HCT116 (cell line): ENCODE results near the gene STK39. TPM values are rescaled to one million over a fixed set of nuclear protein-coding genes. Genes with fewer than 3 reads are reported as not detected.

ENCODE experiments used
- ATAC-seq: fragments of 200-7000 bp; cut with Tn5 transposase; 2 replicates; pipeline ENCODE4 v1.9.1; 2020; ENCODE audit warnings: mild to moderate bottlenecking, moderate library complexity
- BruUV-seq: library from RNA; stranded (reverse); fragments of 400-500 nt; replicated peaks from 2 replicates; lab custom pipeline; 2021; lab: Mats Ljungman, UMichigan
- CTCF ChIA-PET: fragments of 300-600 bp; sonication (Branson Sonifier 250); formaldehyde crosslinking; loops from one replicate; lab custom pipeline; 2021; ENCODE audit warnings: antibody characterized with exemption; lab: Charles Lee
- POLR2A ChIA-PET: fragments of 300-600, 350-600 bp; sonication (Branson Sonifier 250); formaldehyde crosslinking; loops from one replicate; lab custom pipeline; 2021; ENCODE audit warnings: antibody characterized with exemption; lab: Charles Lee
- RAD21 ChIA-PET, 2 experiments: fragments of 300-600 bp; sonication (Branson Sonifier 250); formaldehyde crosslinking; loops; one replicate each; lab custom pipeline; 2023; ENCODE audit warnings: low total read pairs in 2 of 2; ENCODE audit not compliant: uncharacterized antibody in 2 of 2, unreplicated experiment in 2 of 2, low non-redundant PET in 1 of 2; lab: Charles Lee
- DNase-seq: peaks from one replicate; pipeline ENCODE4 v3.0.0-alpha.2; 2010; ENCODE audit warnings: low read depth, low spot score
- H2AFZ ChIP-seq: fragments of 200-600 bp; shearing (Covaris generic), sonication (generic); 2 replicates; pipeline ENCODE4 v1.6.1; 2017; ENCODE audit warnings: low read depth, mixed run types, mixed read lengths, antibody characterized with exemption, low read length; ENCODE audit not compliant: poor library complexity, severe bottlenecking
- H3K27ac ChIP-seq: 2 replicates; pipeline ENCODE4 v1.5.1; 2012; ENCODE audit warnings: low read depth, low read length
- H3K27me3 ChIP-seq: fragments of 200-600 bp; sonication (generic); 2 replicates; pipeline ENCODE4 v1.6.1; 2016; ENCODE audit warnings: mixed run types, low read length, mixed read lengths; ENCODE audit not compliant: insufficient read depth
- H3K36me3 ChIP-seq, 2 experiments: fragments of 200-500 bp in 1 of 2; fragments of 200-600 bp in 1 of 2; sonication (Bioruptor generic) in 1 of 2; sonication (generic) in 1 of 2; 2 replicates each; pipeline versions ENCODE4 v1.5.1 to v1.6.1; 2014 to 2016; ENCODE audit warnings: low read length in 2 of 2, inconsistent platforms in 1 of 2, mixed read lengths in 1 of 2, mixed run types in 1 of 2; ENCODE audit not compliant: insufficient read depth in 2 of 2, control insufficient read depth in 1 of 2
- H3K4me1 ChIP-seq, 2 experiments: fragments of 200-600 bp in 1 of 2; sonication (generic) in 1 of 2; 2 replicates each; pipeline versions ENCODE4 v1.5.1 to v1.6.1; 2012 to 2017; ENCODE audit warnings: low read length in 2 of 2, inconsistent platforms in 1 of 2, mild to moderate bottlenecking in 1 of 2, mixed read lengths in 1 of 2, mixed run types in 1 of 2, moderate library complexity in 1 of 2; ENCODE audit not compliant: insufficient read depth in 2 of 2, control insufficient read depth in 1 of 2
- H3K4me2 ChIP-seq: fragments of 200-600 bp; sonication (generic); 2 replicates; pipeline ENCODE4 v1.6.1; 2017; ENCODE audit warnings: mixed run types, low read length, mixed read lengths
- H3K4me3 ChIP-seq, 2 experiments: fragments of 200-600 bp in 1 of 2; sonication (generic) in 1 of 2; replicated peaks in 1 of 2; 2 replicates each; pipeline ENCODE4 v1.5.1; 2011 to 2016; ENCODE audit warnings: low read length in 2 of 2, control low read depth in 1 of 2, low read depth in 1 of 2, mild to moderate bottlenecking in 1 of 2, mixed read lengths in 1 of 2, mixed run types in 1 of 2
- H3K79me2 ChIP-seq: fragments of 200-600 bp; sonication (generic); 2 replicates; pipeline ENCODE4 v1.6.1; 2017; ENCODE audit warnings: mild to moderate bottlenecking, mixed run types, low read length, moderate library complexity, mixed read lengths; ENCODE audit not compliant: insufficient read depth
- H3K9ac ChIP-seq: fragments of 200-600 bp; sonication (generic); 2 replicates; pipeline ENCODE4 v1.6.1; 2016; ENCODE audit warnings: low read length, mixed read lengths
- H3K9me2 ChIP-seq: fragments of 200-600 bp; sonication (generic), shearing (Covaris generic); 2 replicates; pipeline ENCODE4 v1.6.1; 2017; ENCODE audit warnings: mixed run types, mild to moderate bottlenecking, moderate library complexity; ENCODE audit not compliant: insufficient read depth
- H3K9me3 ChIP-seq, 2 experiments: fragments of 200-500 bp in 1 of 2; fragments of 200-600 bp in 1 of 2; sonication (Bioruptor generic) in 1 of 2; sonication (generic) in 1 of 2; 2 replicates each; pipeline ENCODE4 v1.6.1; 2014 to 2017; ENCODE audit warnings: low read length in 2 of 2, mixed read lengths in 2 of 2, inconsistent platforms in 1 of 2, low read depth in 1 of 2, mild to moderate bottlenecking in 1 of 2, mixed run types in 1 of 2, moderate library complexity in 1 of 2; ENCODE audit not compliant: control insufficient read depth in 1 of 2, insufficient read depth in 1 of 2
- H4K20me1 ChIP-seq: fragments of 200-600 bp; sonication (generic), shearing (Covaris generic); 2 replicates; pipeline ENCODE4 v1.6.1; 2017; ENCODE audit warnings: mixed run types, mild to moderate bottlenecking, moderate library complexity; ENCODE audit not compliant: insufficient read depth
- CEBPB ChIP-seq: IDR thresholded peaks from 2 replicates; pipeline ENCODE4 v1.6.1; 2012; ENCODE audit warnings: low read depth
- EGR1 ChIP-seq: IDR thresholded peaks from 2 replicates; pipeline ENCODE4 v1.6.1; 2012; ENCODE audit warnings: low read depth
- ELF1 ChIP-seq: IDR thresholded peaks from 2 replicates; pipeline ENCODE4 v1.6.1; 2012; ENCODE audit warnings: low read depth, borderline replicate concordance
- EZH2 ChIP-seq: fragments of 200-600 bp; sonication (generic); IDR thresholded peaks from 2 replicates; pipeline ENCODE4 v1.6.1; 2017; ENCODE audit warnings: antibody characterized with exemption, mixed run types
- EZH2phosphoT487 ChIP-seq: fragments of 200-600 bp; IDR thresholded peaks from 2 replicates; pipeline ENCODE4 v1.6.1; 2018; ENCODE audit warnings: antibody characterized with exemption, borderline replicate concordance
- FOSL1 ChIP-seq: IDR thresholded peaks from 2 replicates; pipeline ENCODE4 v1.6.1; 2012; ENCODE audit warnings: low read depth
- JUND ChIP-seq: IDR thresholded peaks from 2 replicates; pipeline ENCODE4 v1.6.1; 2012
- POLR2A ChIP-seq: IDR thresholded peaks from 2 replicates; pipeline ENCODE4 v1.7.0; 2011; ENCODE audit warnings: borderline replicate concordance; ENCODE audit not compliant: insufficient read depth, insufficient read length; ENCODE audit errors: extremely low read depth
- RAD21 ChIP-seq: IDR thresholded peaks from 2 replicates; pipeline ENCODE4 v1.6.1; 2012; ENCODE audit warnings: low read depth, mild to moderate bottlenecking
- SIN3A ChIP-seq: IDR thresholded peaks from 2 replicates; pipeline ENCODE4 v1.6.1; 2012; ENCODE audit warnings: low read depth
- SP1 ChIP-seq: IDR thresholded peaks from 2 replicates; pipeline ENCODE4 v1.6.1; 2012; ENCODE audit warnings: low read depth
- TCF7L2 ChIP-seq: IDR thresholded peaks from 2 replicates; pipeline ENCODE4 v1.7.0; 2011; ENCODE audit warnings: borderline replicate concordance, inconsistent platforms; ENCODE audit not compliant: insufficient read depth, insufficient read length; ENCODE audit errors: extremely low read depth
- YY1 ChIP-seq: IDR thresholded peaks from 2 replicates; pipeline ENCODE4 v1.6.1; 2011; ENCODE audit warnings: low read length, low read depth, moderate library complexity, mild to moderate bottlenecking; ENCODE audit not compliant: insufficient replicate concordance; ENCODE audit errors: extremely low read depth
- ZFX ChIP-seq: fragments of 450-650 bp; IDR thresholded peaks from 2 replicates; pipeline ENCODE4 v1.6.1; 2017
- ZNF274 ChIP-seq: fragments of 200-500 bp; sonication (Bioruptor generic); IDR thresholded peaks from 2 replicates; pipeline ENCODE4 v1.6.1; 2014; ENCODE audit warnings: mild to moderate bottlenecking, low read depth, low read length, inconsistent platforms
- intact Hi-C: fragments of 100-400 bp; cut with micrococcal nuclease; formaldehyde crosslinking; loops from 2 replicates; pipeline ENCODE4 v1.10.0; 2022
- total RNA-seq: library from RNA; stranded (reverse); gene quantifications from one replicate; pipeline ENCODE4 v1.2.1, GENCODE V29; 2021; ENCODE audit not compliant: unreplicated experiment
- TF ChIP-seq, protein P1 (sequence below): IDR thresholded peaks from 2 replicates; pipeline ENCODE4 v1.6.1; 2012
- TF ChIP-seq, protein P2 (sequence below): IDR thresholded peaks from 2 replicates; pipeline ENCODE4 v1.6.1; 2012
- TF ChIP-seq, protein P3 (sequence below), 3 experiments: fragments of 200-600 bp in 1 of 3; sonication (generic) in 1 of 3; IDR thresholded peaks in 2 of 3; conservative IDR thresholded peaks in 1 of 3; 2 replicates each; pipeline ENCODE4 v1.5.1; 2012 to 2017; ENCODE audit warnings: low read depth in 2 of 3, low read length in 2 of 3, antibody characterized with exemption in 1 of 3, borderline replicate concordance in 1 of 3, control low read depth in 1 of 3, mild to moderate bottlenecking in 1 of 3, mixed read lengths in 1 of 3, mixed run types in 1 of 3, moderate library complexity in 1 of 3; ENCODE audit not compliant: insufficient read depth in 1 of 3
- TF ChIP-seq, protein P4 (sequence below): IDR thresholded peaks from 2 replicates; pipeline ENCODE4 v1.6.1; 2012; ENCODE audit warnings: low read depth

Gene STK39
- total RNA-seq, 1 experiment from 2014 or later = 118 TPM

DNA sequence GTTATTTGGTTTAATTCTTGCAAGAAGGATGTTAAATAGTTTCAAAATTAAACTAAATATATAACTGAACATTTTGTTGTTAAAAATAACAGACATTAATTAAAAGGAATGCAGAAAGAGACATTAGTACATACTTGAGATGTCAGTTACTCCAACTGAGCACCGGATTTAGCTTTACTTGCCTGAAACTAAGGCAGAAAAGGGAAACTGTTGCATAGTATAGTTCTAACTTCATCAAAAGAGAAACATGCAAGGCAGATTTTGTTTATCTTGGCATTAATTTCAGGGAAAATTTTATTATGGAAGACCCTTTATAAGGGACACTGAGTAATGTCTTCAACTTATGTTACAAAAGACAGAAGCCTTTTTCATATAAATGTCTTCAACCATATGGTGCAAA is 218.3 kb downstream of the STK39 start:
- TF ChIP-seq EZH2phosphoT487 (no peak), FOSL1 (no peak), ZNF274 (no peak), EZH2 (no peak), SP1 (no peak), JUND (no peak), YY1 (no peak), POLR2A (no peak), CEBPB (no peak), EGR1 (no peak), ZFX (no peak), ELF1 (no peak), SIN3A (no peak), TCF7L2 (no peak), RAD21 (no peak)
- TF ChIP-seq, protein P1, sequence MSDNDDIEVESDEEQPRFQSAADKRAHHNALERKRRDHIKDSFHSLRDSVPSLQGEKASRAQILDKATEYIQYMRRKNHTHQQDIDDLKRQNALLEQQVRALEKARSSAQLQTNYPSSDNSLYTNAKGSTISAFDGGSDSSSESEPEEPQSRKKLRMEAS = no peak
- TF ChIP-seq, protein P2, sequence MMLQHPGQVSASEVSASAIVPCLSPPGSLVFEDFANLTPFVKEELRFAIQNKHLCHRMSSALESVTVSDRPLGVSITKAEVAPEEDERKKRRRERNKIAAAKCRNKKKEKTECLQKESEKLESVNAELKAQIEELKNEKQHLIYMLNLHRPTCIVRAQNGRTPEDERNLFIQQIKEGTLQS = no peak
- TF ChIP-seq, protein P3, sequence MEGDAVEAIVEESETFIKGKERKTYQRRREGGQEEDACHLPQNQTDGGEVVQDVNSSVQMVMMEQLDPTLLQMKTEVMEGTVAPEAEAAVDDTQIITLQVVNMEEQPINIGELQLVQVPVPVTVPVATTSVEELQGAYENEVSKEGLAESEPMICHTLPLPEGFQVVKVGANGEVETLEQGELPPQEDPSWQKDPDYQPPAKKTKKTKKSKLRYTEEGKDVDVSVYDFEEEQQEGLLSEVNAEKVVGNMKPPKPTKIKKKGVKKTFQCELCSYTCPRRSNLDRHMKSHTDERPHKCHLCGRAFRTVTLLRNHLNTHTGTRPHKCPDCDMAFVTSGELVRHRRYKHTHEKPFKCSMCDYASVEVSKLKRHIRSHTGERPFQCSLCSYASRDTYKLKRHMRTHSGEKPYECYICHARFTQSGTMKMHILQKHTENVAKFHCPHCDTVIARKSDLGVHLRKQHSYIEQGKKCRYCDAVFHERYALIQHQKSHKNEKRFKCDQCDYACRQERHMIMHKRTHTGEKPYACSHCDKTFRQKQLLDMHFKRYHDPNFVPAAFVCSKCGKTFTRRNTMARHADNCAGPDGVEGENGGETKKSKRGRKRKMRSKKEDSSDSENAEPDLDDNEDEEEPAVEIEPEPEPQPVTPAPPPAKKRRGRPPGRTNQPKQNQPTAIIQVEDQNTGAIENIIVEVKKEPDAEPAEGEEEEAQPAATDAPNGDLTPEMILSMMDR (IDR thresholded peaks at IDR 0.05 in 2 of 3, conservative IDR thresholded peaks at IDR 0.05 in 1 of 3; ENCODE audit: borderline replicate concordance in 1 of 3, insufficient read depth in 1 of 3, low read depth in 2 of 3, low read length in 2 of 3) = no peak
- TF ChIP-seq, protein P4, sequence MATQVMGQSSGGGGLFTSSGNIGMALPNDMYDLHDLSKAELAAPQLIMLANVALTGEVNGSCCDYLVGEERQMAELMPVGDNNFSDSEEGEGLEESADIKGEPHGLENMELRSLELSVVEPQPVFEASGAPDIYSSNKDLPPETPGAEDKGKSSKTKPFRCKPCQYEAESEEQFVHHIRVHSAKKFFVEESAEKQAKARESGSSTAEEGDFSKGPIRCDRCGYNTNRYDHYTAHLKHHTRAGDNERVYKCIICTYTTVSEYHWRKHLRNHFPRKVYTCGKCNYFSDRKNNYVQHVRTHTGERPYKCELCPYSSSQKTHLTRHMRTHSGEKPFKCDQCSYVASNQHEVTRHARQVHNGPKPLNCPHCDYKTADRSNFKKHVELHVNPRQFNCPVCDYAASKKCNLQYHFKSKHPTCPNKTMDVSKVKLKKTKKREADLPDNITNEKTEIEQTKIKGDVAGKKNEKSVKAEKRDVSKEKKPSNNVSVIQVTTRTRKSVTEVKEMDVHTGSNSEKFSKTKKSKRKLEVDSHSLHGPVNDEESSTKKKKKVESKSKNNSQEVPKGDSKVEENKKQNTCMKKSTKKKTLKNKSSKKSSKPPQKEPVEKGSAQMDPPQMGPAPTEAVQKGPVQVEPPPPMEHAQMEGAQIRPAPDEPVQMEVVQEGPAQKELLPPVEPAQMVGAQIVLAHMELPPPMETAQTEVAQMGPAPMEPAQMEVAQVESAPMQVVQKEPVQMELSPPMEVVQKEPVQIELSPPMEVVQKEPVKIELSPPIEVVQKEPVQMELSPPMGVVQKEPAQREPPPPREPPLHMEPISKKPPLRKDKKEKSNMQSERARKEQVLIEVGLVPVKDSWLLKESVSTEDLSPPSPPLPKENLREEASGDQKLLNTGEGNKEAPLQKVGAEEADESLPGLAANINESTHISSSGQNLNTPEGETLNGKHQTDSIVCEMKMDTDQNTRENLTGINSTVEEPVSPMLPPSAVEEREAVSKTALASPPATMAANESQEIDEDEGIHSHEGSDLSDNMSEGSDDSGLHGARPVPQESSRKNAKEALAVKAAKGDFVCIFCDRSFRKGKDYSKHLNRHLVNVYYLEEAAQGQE = no peak
- ChIA-PET CTCF (no interaction called here), RAD21 (no interaction called here), POLR2A (no interaction called here)
- H3K9me3 ChIP-seq = no peaks in the 10 kb centered on the region
- H4K20me1 ChIP-seq = peaks cover 4% of the 10 kb centered on the region; the same call in 1 of the 2 replicates
- ATAC-seq = no peak
- peaks cover 11% of the 10 kb centered on the region; the same call in 1 of the 2 replicates for H3K79me2 ChIP-seq
- peaks cover 0 to 9% of the 10 kb centered on the region in 2 experiments; a peak in 1 of 4 replicates for H3K36me3 ChIP-seq
- H2AFZ ChIP-seq = no peak overlapping the region
- H3K4me3 ChIP-seq = no peak overlapping the region
- H3K27me3 ChIP-seq = no peaks in the 10 kb centered on the region
- H3K4me2 ChIP-seq = no peak overlapping the region
- H3K4me1 ChIP-seq = no peaks in the 10 kb centered on the region
- no peaks in the 10 kb centered on the region for H3K9me2 ChIP-seq
- no TSS peak for BruUV-seq
- intact Hi-C loops = no loop called here
- H3K9ac ChIP-seq = no peak overlapping the region
- H3K27ac ChIP-seq = no peak overlapping the region
- DNase-seq = no peak
